Hepatocyte (in vitro differentiated cells): ENCODE results near the gene VMAC. TPM values are rescaled to one million over a fixed set of nuclear protein-coding genes. Genes with fewer than 3 reads are reported as not detected.

Experiments used
- DNase-seq: peaks from one replicate; pipeline ENCODE4 v3.0.0-alpha.2; 2016; ENCODE audit warnings: low spot score
- H2AFZ ChIP-seq: fragments of 200-600 bp; sonication (generic); 2 replicates; pipeline ENCODE4 v1.6.0; 2016; ENCODE audit warnings: antibody characterized with exemption, mild to moderate bottlenecking
- H3K27ac ChIP-seq: fragments of 200-600 bp; sonication (generic); 2 replicates; pipeline ENCODE4 v1.5.1; 2016; ENCODE audit warnings: mild to moderate bottlenecking
- H3K27me3 ChIP-seq: fragments of 200-600 bp; sonication (generic); 2 replicates; pipeline ENCODE4 v1.6.1; 2016
- H3K36me3 ChIP-seq: fragments of 200-600 bp; sonication (generic); replicated peaks from 2 replicates; pipeline ENCODE4 v1.5.1; 2016; ENCODE audit warnings: low read depth; ENCODE audit not compliant: insufficient read depth
- H3K4me1 ChIP-seq: fragments of 200-600 bp; sonication (generic); 2 replicates; pipeline ENCODE4 v1.5.1; 2016; ENCODE audit warnings: mild to moderate bottlenecking, moderate library complexity; ENCODE audit not compliant: insufficient read depth
- H3K4me2 ChIP-seq: fragments of 200-600 bp; sonication (generic); 2 replicates; pipeline ENCODE4 v1.6.0; 2016
- H3K4me3 ChIP-seq: fragments of 200-600 bp; sonication (generic); 2 replicates; pipeline ENCODE4 v1.5.1; 2016; ENCODE audit warnings: mild to moderate bottlenecking
- H3K79me2 ChIP-seq: fragments of 200-600 bp; sonication (generic); 2 replicates; pipeline ENCODE4 v1.6.0; 2017; ENCODE audit warnings: mild to moderate bottlenecking
- H3K9me2 ChIP-seq: fragments of 200-600 bp; sonication (generic); replicated peaks from 2 replicates; pipeline ENCODE4 v1.6.0; 2017; ENCODE audit warnings: mild to moderate bottlenecking; ENCODE audit not compliant: insufficient read depth
- H3K9me3 ChIP-seq: fragments of 200-600 bp; sonication (generic); 2 replicates; pipeline ENCODE4 v1.5.1; 2016; ENCODE audit warnings: low read depth, mild to moderate bottlenecking
- H4K20me1 ChIP-seq: fragments of 200-600 bp; sonication (generic); 2 replicates; pipeline ENCODE4 v1.6.0; 2016; ENCODE audit warnings: mild to moderate bottlenecking; ENCODE audit not compliant: insufficient read depth, poor library complexity, severe bottlenecking
- CTCF ChIP-seq: fragments of 200-600 bp; sonication (generic); IDR thresholded peaks from 2 replicates; pipeline ENCODE4 v1.5.1; 2016; ENCODE audit warnings: antibody characterized with exemption, mild to moderate bottlenecking; ENCODE audit not compliant: poor library complexity
- EZH2 ChIP-seq: fragments of 200-600 bp; sonication (generic); IDR thresholded peaks from 2 replicates; pipeline ENCODE4 v1.6.1; 2016; ENCODE audit warnings: antibody characterized with exemption, mild to moderate bottlenecking, borderline replicate concordance
- EZH2phosphoT487 ChIP-seq: fragments of 200-600 bp; sonication (generic); IDR thresholded peaks from one replicate; pipeline ENCODE4 v1.6.1; 2018; ENCODE audit warnings: antibody characterized with exemption, mild to moderate bottlenecking, low read depth, moderate library complexity; ENCODE audit not compliant: unreplicated experiment, severe bottlenecking
- WGBS: methylation state at CpG from one replicate; pipeline ENCODE4 v1.1.6; 2016; ENCODE audit warnings: low lambda C conversion rate; ENCODE audit errors: missing lambda C conversion rate; 5-methylcytosine and 5-hydroxymethylcytosine counted together
- polyA plus RNA-seq: library from polyadenylated mRNA; unstranded; fragments of >200 nt; fragmentation: Nextera tagmentation; extraction: Ambion mirVana; gene quantifications from 2 replicates; pipeline ENCODE4 v1.2.1, GENCODE V29; 2016
- total RNA-seq: library from RNA; depleted of rRNA; stranded (reverse); fragments of >200 nt; gene quantifications from 2 replicates; pipeline ENCODE4 v1.2.3, GENCODE V29; 2014

VMAC gene
- total and polyA plus RNA-seq, 2 experiments from 2014 or later: 4.5 to 5.9 TPM

DNA sequence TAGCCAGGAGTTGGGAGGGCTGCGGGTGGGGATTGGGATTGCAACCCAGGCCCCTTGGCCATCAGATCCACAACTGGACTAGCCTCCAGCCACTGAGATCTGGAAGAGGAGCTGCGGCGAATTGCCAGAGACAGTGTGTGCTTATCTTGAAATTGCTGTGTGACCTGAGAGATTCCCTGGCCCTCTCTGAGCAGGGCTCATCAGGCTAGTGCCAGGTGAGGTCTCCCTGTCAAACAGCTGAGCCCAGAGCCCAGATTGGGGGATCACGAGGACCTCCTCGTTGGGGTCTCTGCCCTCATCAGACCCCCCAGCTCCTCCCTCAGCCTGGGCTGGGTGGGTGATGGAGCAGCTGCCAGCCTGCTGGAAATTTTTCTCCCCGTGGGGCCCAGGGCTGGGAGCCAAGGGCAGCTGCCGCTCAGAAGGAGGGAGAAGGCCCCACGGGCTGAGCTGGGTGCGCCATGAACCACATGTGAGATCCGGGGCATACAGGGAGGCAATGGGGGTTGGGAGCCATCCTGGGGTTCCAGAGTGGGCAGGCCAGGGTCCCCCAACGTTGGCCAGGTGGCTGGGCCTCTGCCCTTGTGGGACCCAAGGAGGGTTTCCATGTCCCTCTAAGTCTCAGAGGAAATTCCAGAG, 41.5 kb upstream of the VMAC start:
- Histone ChIP-seq H3K4me3 (no peak overlapping the region), H4K20me1 (no peaks in the 10 kb centered on the region), H2AFZ (no peak overlapping the region), H3K4me1 (no peaks in the 10 kb centered on the region), H3K27ac (no peak overlapping the region), H3K4me2 (no peak overlapping the region), H3K9me3 (no peaks in the 10 kb centered on the region), H3K27me3 (no peaks in the 10 kb centered on the region), H3K36me3 (no peaks in the 10 kb centered on the region), H3K9me2 (no peaks in the 10 kb centered on the region), H3K79me2 (no peaks in the 10 kb centered on the region)
- TF ChIP-seq EZH2phosphoT487 (no peak), EZH2 (no peak), CTCF (no peak)
- DNase-seq: no peak
- 75% methylated on average over 9 of the region's 11 CpGs for WGBS

GRCh38 chr19:5864013-5864720, 40.5 kb upstream of the VMAC start:
- 80% methylated on average over 7 of the region's 9 CpGs for WGBS
- Histone ChIP-seq H2AFZ (no peak overlapping the region), H3K27me3 (no peaks in the 10 kb centered on the region), H3K4me2 (no peak overlapping the region), H4K20me1 (no peaks in the 10 kb centered on the region), H3K4me3 (no peak overlapping the region), H3K79me2 (no peaks in the 10 kb centered on the region), H3K9me3 (no peaks in the 10 kb centered on the region), H3K9me2 (no peaks in the 10 kb centered on the region), H3K36me3 (no peaks in the 10 kb centered on the region), H3K4me1 (no peaks in the 10 kb centered on the region), H3K27ac (no peak overlapping the region)
- no peak for TF ChIP-seq EZH2
- TF ChIP-seq EZH2phosphoT487: no peak
- TF ChIP-seq CTCF: no peak
- no peak for DNase-seq

GRCh38 chr19:5864725-5865486, 39.8 kb upstream of the VMAC start:
- Histone ChIP-seq H3K4me2 (no peak overlapping the region), H3K27ac (no peak overlapping the region), H3K4me3 (no peak overlapping the region), H3K9me3 (no peaks in the 10 kb centered on the region), H3K36me3 (no peaks in the 10 kb centered on the region), H3K9me2 (no peaks in the 10 kb centered on the region), H3K79me2 (no peaks in the 10 kb centered on the region), H3K27me3 (no peaks in the 10 kb centered on the region), H4K20me1 (no peaks in the 10 kb centered on the region), H2AFZ (no peak overlapping the region), H3K4me1 (no peaks in the 10 kb centered on the region)
- no peak for DNase-seq
- TF ChIP-seq CTCF (no peak), EZH2phosphoT487 (no peak), EZH2 (no peak)
- WGBS: 88% methylated on average over 14 of the region's 14 CpGs
